Activated CD4-positive, alpha-beta T cell treated with anti-CD3 and anti-CD28 coated beads for 4 hours (primary cell): ENCODE data around the gene LRFN4.

ENCODE experiments used
- DNase-seq, 2 donors: peaks; one replicate each; pipeline ENCODE4 v3.0.0-alpha.2; 2020

Gene LRFN4

DNA sequence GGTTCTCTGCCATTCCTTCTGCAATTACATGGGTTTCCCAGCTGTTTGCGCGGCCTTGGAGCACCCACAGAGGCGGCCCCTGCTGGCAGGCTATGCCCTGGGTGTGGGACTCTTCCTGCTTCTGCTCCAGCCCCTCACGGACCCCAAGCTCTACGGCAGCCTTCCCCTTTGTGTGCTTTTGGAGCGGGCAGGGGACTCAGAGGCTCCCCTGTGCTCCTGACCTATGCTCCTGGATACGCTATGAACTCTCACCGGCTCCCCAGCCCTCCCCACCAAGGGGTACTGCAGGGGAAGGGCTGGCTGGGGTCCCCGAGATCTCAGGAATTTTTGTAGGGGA, 11.0 kb upstream of the LRFN4 start:
- no peak for DNase-seq

DNA sequence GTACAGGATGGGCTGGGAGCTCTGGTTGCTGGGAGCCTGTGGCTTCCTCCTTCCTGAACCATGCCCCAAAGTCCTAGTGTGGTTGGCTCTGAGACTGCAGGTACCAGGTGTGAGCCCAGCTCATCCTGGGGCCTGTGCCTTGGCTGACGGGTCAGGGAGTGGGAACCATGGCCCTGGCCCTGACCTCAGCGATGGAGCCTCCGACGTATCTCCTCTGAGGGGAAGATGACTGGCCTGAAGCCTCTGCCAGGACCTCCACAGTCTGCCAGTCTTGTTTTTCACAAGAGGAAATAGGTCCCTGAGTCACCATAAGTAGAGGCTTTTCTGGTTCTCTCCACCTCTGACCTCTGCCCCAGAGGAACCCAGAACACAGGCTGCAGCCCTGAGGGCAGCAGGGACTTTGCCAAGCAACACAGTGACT, 10.2 kb upstream of the LRFN4 start:
- DNase-seq: no peak

DNA sequence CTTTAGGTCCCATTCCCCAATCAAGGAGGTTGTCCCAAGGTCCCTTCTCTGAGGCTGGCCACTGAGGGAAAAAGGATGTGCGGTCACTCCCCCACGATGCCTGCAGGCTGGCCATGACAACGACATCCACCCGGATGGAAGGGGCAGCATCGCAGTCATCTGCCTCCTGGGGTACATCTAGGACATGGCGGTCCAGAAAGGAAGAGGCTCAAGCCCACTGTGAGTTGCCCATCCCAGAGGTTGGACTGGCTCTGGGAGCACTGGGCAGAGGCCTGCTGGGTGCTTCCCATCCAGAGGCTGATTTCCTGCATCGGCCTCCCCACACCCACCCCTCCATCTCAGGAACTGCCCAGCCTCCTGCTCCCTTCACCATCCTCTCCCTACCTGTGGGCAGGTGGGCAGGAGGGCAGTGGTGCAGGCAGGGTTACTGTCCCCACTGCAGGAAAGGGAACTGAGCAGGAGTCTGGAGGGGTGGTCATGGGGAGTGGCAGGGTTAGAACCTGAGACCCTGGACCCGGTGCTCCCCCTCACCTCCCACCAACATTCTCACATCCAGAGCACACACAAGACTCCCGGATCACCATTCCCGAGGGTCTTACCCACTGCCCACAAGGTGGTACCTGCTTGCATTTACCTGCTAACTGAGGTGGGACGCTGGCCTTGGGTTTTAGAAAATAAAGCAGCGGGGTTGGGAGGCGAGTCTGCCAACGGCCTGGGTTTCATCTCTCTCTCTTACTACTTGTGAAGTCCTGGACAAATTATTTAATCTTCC, 9.2 kb upstream of the LRFN4 start:
- DNase-seq: no peak

DNA sequence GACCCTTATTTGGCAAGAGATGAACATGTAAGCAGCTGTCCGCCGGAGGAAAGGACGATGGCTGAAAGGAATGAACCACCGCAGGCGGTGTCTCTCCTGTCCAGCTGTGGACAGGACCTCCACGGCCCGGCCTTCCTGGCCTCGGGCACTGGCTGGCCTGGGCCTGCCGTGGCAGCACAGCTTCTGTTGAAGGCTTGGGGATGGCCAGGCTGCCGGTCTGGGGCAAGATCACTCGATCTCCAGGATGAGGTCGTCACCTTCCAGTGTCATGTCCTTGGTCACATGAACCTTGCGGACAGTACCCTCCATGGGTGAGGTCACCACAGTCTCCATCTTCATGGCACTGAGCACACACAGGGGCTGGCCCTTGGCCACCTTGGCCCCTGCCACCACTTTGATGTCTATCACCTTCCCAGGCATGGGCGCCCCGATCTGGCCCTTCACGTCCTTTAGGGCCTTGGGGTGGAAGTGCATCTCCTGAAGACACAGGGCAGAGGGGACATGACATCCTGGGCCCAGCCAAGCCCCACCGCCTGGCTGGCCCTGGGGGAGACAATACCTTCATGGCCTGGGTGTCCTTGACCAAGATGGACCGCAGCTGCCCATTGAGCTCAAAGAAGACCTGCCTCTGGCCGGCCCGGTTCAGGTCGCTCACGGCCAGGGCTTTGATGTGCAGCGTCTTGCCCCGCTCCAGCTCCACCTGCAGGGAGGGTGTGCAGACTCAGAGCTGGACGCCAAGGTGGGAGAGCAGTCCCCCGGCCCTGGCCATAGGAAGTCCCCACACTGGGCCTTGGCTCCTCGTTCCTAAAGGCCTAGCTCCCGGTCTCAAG, 8.0 kb upstream of the LRFN4 start:
- no peak for DNase-seq

DNA sequence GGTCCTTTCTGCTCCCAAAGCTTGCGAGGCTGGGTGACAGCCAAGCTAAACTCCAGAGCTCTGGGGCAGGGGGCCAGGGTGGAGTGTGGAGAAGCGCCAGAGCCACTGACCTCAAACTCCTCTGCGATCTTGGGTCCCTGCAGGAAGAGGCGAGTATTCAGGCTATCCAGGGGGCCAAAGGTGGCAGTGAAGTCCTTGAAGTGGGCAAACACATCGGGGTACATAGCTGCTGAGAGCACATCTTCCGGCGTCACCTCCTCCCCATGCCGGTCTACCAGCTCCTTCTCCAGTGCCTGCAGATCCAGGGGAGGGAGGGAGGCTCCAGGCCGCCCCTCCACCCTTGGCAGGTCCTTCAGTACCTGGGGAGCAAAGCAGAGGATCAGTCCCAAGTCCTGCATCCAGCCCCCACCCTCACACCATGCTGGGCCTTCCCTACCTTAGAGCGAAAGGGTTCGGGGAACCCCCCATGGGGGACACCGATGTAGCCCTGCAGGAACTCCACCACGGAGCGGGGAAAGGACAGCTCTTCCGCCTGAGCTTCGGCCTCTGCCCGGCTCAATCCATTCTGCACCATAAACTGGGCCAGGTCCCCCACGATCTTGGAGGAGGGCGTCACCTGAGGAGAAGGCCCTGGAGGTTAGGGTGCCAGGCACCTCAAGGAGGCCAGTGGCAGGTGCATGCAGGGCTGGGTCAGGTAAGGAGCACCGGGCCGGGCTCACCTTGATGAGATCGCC, 7.2 kb upstream of the LRFN4 start:
- DNase-seq: no peak

DNA sequence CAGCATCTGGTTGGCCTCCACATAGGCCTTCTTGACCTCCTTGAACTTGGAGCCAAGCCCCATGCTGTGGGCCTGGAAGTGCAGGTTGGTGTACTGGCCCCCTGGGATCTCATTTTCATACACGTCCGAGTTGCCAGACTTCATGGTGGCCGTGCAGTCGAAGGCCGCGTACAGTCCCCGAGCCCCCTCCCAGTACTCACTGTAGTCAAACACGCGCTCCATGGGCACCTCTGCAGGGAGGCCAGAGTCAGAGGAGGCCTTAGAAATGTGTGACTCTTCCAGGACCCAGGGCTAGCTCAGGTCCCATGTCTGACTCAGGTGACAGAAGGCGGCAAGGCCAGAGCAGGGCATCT, 6.7 kb upstream of the LRFN4 start:
- DNase-seq: no peak

DNA sequence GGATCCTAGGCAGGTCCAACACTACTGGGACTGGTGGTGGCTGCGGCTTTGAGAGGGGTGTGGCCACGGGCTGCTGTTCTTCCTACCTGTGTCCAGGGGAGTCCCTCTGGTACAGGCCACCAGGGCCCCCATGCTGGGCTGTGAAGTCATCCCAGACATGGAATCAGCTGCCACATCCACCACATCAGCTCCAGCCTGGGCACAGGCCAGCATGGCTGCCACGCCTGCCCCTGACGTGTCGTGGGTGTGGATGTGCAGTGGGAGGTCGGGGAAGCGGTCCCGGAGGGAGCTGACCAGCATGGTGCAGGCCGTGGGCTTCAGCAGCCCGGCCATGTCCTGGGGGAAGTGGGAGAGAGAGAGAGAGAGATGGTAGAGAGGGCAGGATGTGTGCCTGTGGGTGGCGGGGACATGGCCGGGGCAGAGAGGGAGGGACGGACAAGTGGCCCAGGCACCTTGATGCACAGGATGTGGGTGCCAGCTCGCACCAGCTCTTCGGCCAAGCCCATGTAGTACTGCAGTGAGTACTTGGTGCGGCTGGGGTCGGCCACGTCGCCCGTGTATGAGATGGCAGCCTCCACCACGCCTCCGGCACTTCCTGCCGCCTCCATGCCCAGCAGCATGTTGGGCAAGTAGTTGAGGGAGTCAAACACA, 6.2 kb upstream of the LRFN4 start:
- DNase-seq: no peak

DNA sequence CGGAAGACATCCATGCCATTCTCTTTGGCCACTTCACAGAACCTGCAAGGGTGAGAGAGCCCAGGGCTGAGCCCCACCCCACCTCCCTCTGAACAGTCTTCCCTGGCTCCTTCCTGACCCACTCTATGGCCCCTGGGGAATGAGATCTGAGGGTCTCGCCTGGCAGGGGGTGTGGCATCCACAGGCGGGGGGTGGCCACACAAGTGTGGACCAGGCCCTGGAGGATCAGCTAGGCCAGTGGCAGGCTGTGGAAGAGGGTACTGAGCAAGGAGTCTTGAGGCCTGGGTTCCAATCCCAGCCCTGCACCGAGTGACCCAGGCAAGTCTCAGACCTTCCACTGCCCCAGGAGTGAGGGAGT, 5.6 kb upstream of the LRFN4 start:
- DNase-seq: no peak

DNA sequence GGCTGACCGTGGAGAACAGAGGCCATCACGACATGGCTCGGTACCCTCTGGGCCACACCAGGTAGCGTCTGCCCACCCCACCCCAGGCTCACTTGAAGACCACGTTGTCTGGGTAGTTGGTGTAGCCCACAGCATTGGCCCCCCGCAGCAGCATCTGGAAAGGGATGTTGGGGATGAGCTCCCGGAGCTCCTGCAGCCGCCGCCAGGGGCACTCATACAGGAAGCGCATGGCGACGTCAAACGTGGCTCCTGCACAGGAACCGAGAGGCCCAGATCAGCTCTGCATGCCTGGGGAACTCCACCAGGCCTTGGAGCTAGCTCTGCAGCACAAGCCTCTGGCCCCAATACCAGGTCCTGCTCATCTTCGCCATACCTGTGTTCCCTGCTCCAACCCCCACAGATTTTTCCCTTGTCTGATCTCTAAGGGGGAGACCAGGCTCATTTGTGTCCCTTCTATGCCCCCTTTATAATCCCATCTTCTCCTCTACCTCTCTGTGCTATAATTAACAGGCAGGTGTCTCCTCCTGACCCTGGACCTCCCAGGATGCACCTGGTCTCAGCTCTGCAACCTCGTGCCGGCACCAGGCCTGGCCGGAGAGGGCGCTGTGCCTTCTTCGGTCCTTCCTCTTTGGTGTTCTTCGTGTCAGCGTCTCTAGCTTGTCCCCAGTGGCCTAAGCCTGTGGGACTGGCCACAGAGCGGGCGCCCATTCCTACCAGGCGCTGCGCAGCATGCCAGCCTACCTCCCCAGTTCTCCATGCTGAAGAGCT, 5.0 kb upstream of the LRFN4 start:
- no peak for DNase-seq

DNA sequence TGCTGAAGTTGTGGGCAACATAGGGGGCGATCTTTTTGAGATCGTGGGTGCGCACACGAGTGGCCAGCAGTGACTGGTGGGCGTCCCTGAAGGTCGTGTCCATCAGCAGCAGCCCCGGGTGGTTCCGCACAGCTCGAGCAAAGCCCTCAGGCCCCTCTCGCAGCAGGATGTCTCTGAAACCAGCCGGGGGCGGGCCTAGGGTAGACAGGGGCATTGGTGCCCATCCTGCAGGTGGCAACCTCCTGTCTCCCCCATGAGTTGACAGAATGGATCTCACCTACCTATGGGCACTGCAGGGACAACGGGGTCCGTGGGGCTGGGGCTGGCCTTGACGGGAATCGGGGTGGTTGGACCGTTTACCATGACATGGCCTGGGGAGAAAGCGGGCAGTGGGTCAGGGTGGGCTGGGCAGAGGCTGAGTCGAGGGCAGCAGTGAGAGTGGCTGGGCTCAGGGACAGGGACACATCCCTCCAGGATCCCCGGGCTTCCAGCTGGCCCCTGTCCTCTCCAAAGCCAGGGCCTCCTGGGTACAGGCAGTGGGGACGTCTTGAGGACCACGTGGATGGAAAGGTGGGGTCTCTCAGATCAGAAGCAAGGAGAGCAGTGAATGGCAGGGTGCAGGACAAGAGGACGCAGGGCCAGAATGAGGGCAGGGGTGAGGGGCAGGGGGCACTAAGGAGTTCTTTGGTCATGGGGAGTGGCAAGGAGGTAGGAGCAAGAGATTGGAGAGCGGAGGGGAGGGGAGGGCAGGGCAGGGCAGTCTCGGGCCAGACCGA, 4.2 kb upstream of the LRFN4 start:
- DNase-seq: no peak

DNA sequence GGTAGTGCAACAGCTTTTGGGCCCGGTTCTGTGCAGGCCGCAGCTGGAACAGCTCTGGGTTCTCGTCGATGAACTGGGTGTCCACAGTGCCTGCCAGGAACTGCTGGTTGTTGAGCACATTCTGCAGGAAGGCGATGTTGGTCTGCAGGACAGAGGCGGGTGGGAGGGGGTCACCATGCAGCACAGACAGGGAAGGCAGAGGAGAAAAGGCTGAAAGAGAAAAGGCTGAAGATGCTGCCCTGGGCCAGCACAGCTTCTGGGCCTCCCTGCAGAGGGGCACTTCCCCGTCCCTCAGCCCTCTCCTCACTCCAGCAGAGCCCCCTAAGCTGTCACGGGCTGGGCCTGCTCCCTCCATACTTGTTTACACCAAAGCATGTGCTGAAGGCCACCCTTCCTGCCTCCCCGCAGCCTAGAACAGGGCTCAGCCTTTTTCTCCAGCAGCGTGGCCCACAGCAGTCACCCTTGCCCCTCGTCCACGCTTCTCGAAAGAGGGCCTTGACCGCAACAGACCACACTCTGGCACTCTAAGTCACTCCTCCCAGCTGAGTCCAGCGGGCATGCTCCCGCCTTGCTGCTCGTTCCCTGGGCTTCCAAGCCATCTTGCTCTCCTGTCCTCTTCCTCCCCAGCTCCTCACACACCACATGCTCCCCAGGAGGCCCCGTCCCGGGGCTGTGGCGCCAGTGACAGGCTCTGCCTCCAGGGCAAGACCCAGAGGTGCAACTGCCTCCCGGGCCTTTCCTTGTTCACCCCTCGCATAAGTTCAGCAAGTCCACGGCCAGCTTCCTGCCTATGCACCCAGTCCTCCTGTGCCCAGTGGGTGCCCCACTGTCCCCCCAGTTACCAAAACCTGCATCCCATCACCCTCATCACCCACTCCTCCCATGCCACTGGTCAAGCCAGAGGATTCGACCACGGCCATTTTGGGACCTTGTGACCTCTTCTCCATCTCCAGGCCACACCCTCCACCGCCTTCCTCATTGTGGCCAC, 3.3 kb upstream of the LRFN4 start:
- no peak for DNase-seq

DNA sequence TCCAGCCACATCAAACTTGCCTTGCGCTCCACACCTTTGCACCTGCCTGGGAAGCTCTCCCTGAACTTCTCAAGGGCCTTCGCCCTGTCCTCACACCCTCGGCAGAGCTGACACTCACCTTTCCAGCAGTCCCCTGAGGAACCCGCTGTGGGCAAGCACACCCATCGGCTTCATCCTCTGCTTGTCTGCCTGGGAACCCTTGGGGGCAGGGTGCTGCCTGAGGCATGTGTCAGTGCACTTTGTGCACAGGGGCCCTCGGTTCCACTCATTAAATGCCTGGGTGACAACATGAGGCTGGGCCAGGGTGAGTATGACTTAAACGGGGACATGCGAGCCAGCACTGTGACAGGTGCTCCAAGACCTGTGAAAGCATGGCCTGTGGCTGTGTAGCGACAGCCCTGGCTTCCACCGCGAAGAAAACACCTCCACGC, 2.6 kb upstream of the LRFN4 start:
- DNase-seq: no peak

DNA sequence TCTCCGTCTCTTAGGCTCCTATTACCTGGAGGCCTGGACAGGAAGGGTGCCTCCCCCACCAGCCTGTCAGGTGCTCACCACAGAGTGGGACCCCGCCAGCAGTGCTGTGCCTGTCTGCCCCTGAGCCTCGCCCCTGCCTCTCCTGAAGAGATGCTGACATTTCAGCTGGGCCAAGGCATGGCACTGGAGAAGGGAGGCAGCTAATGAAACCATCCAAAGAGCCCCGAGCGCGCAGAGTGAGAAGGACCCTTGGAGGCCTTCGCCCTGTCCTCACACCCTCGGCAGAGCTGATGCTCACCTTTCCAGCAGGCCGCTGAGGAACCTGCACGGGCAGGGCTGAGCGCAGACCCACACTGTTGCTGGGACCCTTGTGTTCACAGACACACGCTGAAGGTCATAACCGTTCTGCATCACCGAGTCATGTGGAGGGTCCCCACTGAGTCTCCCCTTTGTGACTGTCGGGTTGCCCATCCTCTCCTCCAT, 2.1 kb upstream of the LRFN4 start:
- DNase-seq: no peak

DNA sequence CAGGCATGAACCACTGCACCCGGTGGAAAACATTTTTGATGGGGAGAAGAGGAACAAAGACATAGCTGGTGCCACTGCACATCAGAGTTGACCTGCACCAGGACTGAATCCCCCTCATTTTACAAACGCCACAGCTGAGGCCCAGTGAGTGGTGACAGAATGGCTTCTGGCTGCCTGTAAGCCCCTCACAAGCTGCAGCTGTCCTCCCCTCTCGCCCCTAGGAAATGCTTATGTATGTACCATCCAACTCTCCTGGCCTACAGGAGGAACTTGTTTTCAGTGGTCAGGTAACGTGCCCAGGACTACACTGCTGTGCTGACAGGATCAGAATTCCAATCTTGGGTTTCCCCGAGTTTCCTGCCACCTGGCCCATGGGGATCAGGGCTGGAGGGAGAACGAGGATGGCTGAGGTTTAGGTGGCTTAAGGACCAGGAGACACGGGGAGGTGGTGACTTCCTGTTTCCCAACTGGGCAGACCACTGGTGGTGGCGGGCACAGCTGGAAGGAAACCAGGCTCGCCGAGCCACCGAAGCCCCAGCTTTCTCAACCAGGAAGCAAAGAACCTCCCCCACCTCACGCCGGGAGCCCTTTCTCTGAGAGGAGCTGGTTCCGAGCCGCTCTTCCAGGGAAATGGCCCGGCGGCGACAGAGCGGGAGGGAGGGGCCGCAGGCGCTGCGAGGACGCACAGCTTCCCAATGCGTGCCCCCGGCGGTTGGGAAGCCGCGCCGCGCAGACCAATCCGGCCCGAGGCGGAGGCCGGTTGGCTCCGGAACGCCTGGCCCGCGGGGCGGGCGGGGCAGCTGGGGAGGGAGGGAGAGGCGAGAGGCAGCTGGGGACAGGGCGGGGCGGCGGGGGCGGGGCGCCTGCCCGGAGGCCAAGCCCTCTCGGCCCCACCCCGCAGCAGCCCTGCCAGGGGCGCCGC, 1.0 kb upstream of the LRFN4 start:
- no peak for DNase-seq

DNA sequence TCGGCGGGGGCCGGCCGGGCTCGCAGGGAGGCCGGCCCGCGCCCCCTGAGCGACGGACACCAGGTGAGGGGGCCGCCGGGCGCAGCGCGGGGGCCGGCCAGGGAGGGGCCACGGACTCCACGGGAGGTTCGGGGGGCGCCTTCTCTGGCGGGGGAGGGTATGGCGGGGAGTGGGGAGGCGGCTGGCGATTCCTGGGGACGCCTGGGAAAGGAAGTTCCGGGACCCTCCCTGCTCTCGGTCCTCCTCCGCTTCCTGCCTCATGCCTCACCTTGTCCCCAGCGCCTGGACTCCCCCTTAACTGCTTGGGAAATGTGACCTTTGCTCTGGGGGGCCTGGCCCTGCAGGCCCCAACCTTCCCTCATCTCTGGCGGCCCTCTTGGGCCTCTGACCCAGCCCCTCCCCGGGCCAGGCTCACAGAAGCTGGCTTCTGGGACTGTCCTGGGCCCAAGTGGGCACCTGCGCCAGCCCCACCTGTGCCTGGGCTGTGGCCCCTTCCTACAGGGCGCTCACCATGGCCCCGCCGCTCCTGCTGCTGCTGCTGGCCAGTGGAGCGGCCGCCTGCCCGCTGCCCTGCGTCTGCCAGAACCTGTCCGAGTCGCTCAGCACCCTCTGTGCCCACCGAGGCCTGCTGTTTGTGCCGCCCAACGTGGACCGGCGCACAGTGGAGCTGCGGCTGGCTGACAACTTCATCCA, 516 bp downstream of the LRFN4 start:
- DNase-seq: no peak

DNA sequence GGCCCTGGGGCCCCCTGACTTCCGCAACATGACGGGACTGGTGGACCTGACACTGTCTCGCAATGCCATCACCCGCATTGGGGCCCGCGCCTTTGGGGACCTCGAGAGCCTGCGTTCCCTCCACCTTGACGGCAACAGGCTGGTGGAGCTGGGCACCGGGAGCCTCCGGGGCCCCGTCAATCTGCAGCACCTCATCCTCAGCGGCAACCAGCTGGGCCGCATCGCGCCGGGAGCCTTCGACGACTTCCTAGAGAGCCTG, 992 bp downstream of the LRFN4 start:
- no peak for DNase-seq

DNA sequence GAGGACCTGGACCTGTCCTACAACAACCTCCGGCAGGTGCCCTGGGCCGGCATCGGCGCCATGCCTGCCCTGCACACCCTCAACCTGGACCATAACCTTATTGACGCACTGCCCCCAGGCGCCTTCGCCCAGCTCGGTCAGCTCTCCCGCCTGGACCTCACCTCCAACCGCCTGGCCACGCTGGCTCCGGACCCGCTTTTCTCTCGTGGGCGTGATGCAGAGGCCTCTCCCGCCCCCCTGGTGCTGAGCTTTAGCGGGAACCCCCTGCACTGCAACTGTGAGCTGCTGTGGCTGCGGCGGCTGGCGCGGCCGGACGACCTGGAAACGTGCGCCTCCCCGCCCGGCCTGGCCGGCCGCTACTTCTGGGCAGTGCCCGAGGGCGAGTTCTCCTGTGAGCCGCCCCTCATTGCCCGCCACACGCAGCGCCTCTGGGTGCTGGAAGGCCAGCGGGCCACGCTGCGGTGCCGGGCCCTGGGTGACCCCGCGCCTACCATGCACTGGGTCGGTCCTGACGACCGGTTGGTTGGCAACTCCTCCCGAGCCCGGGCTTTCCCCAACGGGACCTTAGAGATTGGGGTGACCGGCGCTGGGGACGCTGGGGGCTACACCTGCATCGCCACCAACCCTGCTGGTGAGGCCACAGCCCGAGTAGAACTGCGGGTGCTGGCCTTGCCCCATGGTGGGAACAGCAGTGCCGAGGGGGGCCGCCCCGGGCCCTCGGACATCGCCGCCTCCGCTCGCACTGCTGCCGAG, 1.5 kb downstream of the LRFN4 start:
- no peak for DNase-seq
